Neural cell (in vitro differentiated cells): ENCODE data around the gene ATG9B. TPM values are rescaled to one million over a fixed set of nuclear protein-coding genes. Genes with fewer than 3 reads are reported as not detected.

ENCODE experiments used
- H2AFZ ChIP-seq: fragments of 200-600, 300-800 bp; sonication (generic), shearing (Covaris generic); 2 replicates; pipeline ENCODE4 v1.6.0; 2014; ENCODE audit warnings: low read depth, mild to moderate bottlenecking, antibody characterized with exemption, low read length, moderate library complexity
- H3F3A ChIP-seq: fragments of 200-600 bp; shearing (Covaris generic); 2 replicates; pipeline ENCODE4 v1.6.1; 2016; ENCODE audit warnings: mild to moderate bottlenecking, moderate library complexity, mixed read lengths, antibody characterized with exemption, low read length; ENCODE audit not compliant: insufficient read depth, poor library complexity, severe bottlenecking
- H3K27ac ChIP-seq: fragments of 200-600, 300-800 bp; sonication (generic), shearing (Covaris generic); 2 replicates; pipeline ENCODE4 v1.5.1; 2014; ENCODE audit warnings: mild to moderate bottlenecking, low read length, moderate library complexity
- H3K27me3 ChIP-seq: fragments of 300-800, 200-600 bp; sonication (generic), shearing (Covaris generic); 2 replicates; pipeline ENCODE4 v1.6.0; 2014; ENCODE audit warnings: mild to moderate bottlenecking, low read depth, low read length, moderate library complexity; ENCODE audit not compliant: insufficient read depth
- H3K36me3 ChIP-seq: fragments of 300-800, 200-600 bp; sonication (generic), shearing (Covaris generic); 2 replicates; pipeline ENCODE4 v1.5.1; 2014; ENCODE audit warnings: mild to moderate bottlenecking, antibody characterized with exemption, low read length, moderate library complexity; ENCODE audit not compliant: insufficient read depth
- H3K4me2 ChIP-seq: fragments of 300-800, 200-600 bp; sonication (generic), shearing (Covaris generic); 2 replicates; pipeline ENCODE4 v1.6.0; 2014; ENCODE audit warnings: mild to moderate bottlenecking, low read length
- H3K4me3 ChIP-seq: fragments of 300-800, 200-600 bp; sonication (generic), shearing (Covaris generic); 2 replicates; pipeline ENCODE4 v1.5.1; 2014; ENCODE audit warnings: mild to moderate bottlenecking, low read length, moderate library complexity
- H3K79me2 ChIP-seq: fragments of 200-600 bp; shearing (Covaris generic); replicated peaks from 2 replicates; pipeline ENCODE4 v1.6.0; 2014; ENCODE audit warnings: mild to moderate bottlenecking, low read length, moderate library complexity; ENCODE audit not compliant: insufficient read depth
- H3K9ac ChIP-seq: fragments of 300-800, 200-600 bp; sonication (generic), shearing (Covaris generic); 2 replicates; pipeline ENCODE4 v1.6.1; 2016; ENCODE audit warnings: mild to moderate bottlenecking, low read length, mixed read lengths
- H3K9me2 ChIP-seq: fragments of 200-600 bp; shearing (Covaris generic); 2 replicates; pipeline ENCODE4 v1.6.1; 2016; ENCODE audit warnings: mild to moderate bottlenecking, low read length, mixed read lengths; ENCODE audit not compliant: insufficient read depth
- H3K9me3 ChIP-seq: fragments of 200-600, 300-800 bp; sonication (generic), shearing (Covaris generic); 2 replicates; pipeline ENCODE4 v1.6.1; 2016; ENCODE audit warnings: mild to moderate bottlenecking, mixed run types, low read length, moderate library complexity, mixed read lengths
- H4K20me1 ChIP-seq: fragments of 200-600 bp; shearing (Covaris generic); 2 replicates; pipeline ENCODE4 v1.6.1; 2016; ENCODE audit warnings: mild to moderate bottlenecking, mixed run types; ENCODE audit not compliant: insufficient read depth
- CTCF ChIP-seq: fragments of 450-650 bp; IDR thresholded peaks from 2 replicates; pipeline ENCODE4 v1.5.1; 2014; ENCODE audit warnings: antibody characterized with exemption, mild to moderate bottlenecking, moderate library complexity; ENCODE audit not compliant: poor library complexity, severe bottlenecking
- EP300 ChIP-seq: fragments of 450-650 bp; conservative IDR thresholded peaks from 2 replicates; pipeline ENCODE4 v1.6.1; 2014; ENCODE audit warnings: antibody characterized with exemption, mild to moderate bottlenecking, moderate library complexity; ENCODE audit not compliant: poor library complexity, severe bottlenecking
- EZH2 ChIP-seq: fragments of 200-600, 300-800 bp; shearing (Covaris generic), sonication (generic); IDR thresholded peaks from 2 replicates; pipeline ENCODE4 v1.6.1; 2014; ENCODE audit warnings: antibody characterized with exemption, low read length, borderline replicate concordance, mild to moderate bottlenecking; ENCODE audit not compliant: insufficient read depth, poor library complexity, severe bottlenecking
- MXI1 ChIP-seq: fragments of 450-650 bp; conservative IDR thresholded peaks from 2 replicates; pipeline ENCODE4 v1.6.1; 2014; ENCODE audit warnings: antibody characterized with exemption, mild to moderate bottlenecking; ENCODE audit not compliant: poor library complexity, severe bottlenecking
- POLR2AphosphoS5 ChIP-seq: IDR thresholded peaks from 2 replicates; pipeline ENCODE4 v1.6.1; 2012
- RAD21 ChIP-seq: fragments of 450-650 bp; conservative IDR thresholded peaks from 2 replicates; pipeline ENCODE4 v1.6.1; 2014; ENCODE audit warnings: antibody characterized with exemption, mild to moderate bottlenecking, moderate library complexity
- REST ChIP-seq: IDR thresholded peaks from 2 replicates; pipeline ENCODE4 v1.6.1; 2012; ENCODE audit warnings: borderline replicate concordance
- SMC3 ChIP-seq: fragments of 450-650 bp; conservative IDR thresholded peaks from 2 replicates; pipeline ENCODE4 v1.6.1; 2014; ENCODE audit warnings: antibody characterized with exemption, mild to moderate bottlenecking, moderate library complexity; ENCODE audit not compliant: poor library complexity
- TAF1 ChIP-seq: IDR thresholded peaks from 2 replicates; pipeline ENCODE4 v1.6.1; 2012; ENCODE audit warnings: low read depth
- polyA plus RNA-seq: library from polyadenylated mRNA; depleted of rRNA; stranded (reverse); fragments of >200 nt; gene quantifications from 2 replicates; pipeline ENCODE4 v1.2.3, GENCODE V29; 2014

Gene ATG9B
- polyA plus RNA-seq, 1 donor from 2014 or later = 1.4 TPM

GRCh38 chr7:151001546-151001945 is 22.7 kb downstream of the ATG9B start:
- Histone ChIP-seq H3K9me3 (no peaks in the 10 kb centered on the region), H3K36me3 (no peaks in the 10 kb centered on the region), H3K9me2 (no peaks in the 10 kb centered on the region), H3K4me3 (no peak overlapping the region), H3K9ac (no peak overlapping the region), H3F3A (no peaks in the 10 kb centered on the region), H3K79me2 (no peaks in the 10 kb centered on the region), H3K27ac (no peak overlapping the region), H4K20me1 (no peaks in the 10 kb centered on the region), H2AFZ (no peak overlapping the region), H3K4me2 (no peak overlapping the region), H3K27me3 (no peaks in the 10 kb centered on the region)
- TF ChIP-seq EZH2 (no peak), MXI1 (no peak), REST (no peak), POLR2AphosphoS5 (no peak), EP300 (no peak), CTCF (no peak), SMC3 (no peak), TAF1 (no peak), RAD21 (no peak)

GRCh38 chr7:151000897-151001495 is 23.3 kb downstream of the ATG9B start:
- no peak for TF ChIP-seq SMC3
- TF ChIP-seq RAD21 = no peak
- TF ChIP-seq EP300 = no peak
- no peak for TF ChIP-seq TAF1
- TF ChIP-seq CTCF = no peak
- no peak for TF ChIP-seq POLR2AphosphoS5
- no peak for TF ChIP-seq REST
- no peak for TF ChIP-seq MXI1
- TF ChIP-seq EZH2 = no peak
- Histone ChIP-seq H3K27ac (no peak overlapping the region), H3K4me3 (no peak overlapping the region)

More at GRCh38 chr7:151000897-151001495, 23.3 kb downstream of the ATG9B start:
- H4K20me1 ChIP-seq = no peaks in the 10 kb centered on the region
- no peaks in the 10 kb centered on the region for H3K27me3 ChIP-seq
- no peak overlapping the region for H3K4me2 ChIP-seq
- no peaks in the 10 kb centered on the region for H3K79me2 ChIP-seq
- H3K9me3 ChIP-seq = no peaks in the 10 kb centered on the region
- no peak overlapping the region for H3K9ac ChIP-seq
- no peaks in the 10 kb centered on the region for H3K9me2 ChIP-seq
- H3F3A ChIP-seq = no peaks in the 10 kb centered on the region
- H2AFZ ChIP-seq = no peak overlapping the region
- H3K36me3 ChIP-seq = no peaks in the 10 kb centered on the region
